NCI-H748 (cell line): Measurements from ENCODE around the gene CDK14.

Source experiments
- DNase-seq: peaks from one replicate; lab custom pipeline; 2025; ENCODE audit not compliant: unreplicated experiment; lab: John Stamatoyannopoulos, UW

The CDK14 gene

DNA sequence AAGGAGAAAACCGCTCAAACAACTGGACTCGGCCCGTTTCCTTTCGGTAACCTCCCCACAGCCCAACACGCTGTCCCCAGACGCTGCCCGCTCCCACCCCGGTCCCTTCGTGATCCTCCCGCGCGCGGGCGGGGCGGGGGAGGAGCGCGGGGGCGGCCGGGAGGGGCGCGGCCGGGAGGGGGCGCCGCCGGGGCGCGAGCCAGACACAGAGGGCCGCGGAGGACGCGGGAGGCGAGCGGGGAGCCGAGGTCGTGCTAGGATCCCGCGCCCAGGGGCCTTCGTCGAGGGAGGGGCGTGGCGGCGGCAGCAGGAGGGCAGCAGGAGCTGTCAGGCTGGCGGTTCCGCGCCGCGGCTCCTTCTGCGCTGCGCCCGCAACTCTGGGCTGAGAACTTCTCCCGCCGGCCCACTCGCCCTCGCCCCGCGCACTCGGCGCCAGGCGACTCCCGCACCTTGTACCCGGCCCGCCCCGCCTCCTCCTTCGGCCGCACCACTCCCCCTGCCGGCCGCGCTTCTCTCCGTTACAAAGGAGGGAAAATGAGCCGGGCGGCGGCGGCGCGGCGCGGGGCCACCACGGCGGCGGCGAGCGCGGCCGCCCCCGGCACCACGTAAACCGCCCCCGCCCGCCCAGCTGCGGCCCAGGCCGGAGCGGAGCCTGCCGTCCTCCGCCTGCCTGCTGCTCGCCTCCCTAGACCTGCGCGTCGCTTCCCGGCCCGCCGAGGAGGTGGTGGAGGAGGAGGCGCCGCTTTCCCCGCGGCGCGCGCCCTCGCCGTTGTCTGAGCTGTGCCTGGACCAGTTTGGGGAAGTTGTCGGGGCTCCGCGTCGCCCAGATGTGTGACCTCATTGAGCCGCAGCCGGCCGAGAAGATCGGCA, at the start of gene CDK14:
Gene CDK14, plus strand, starts transcription at position 521 of the 870 bp plus-strand sequence. Its CDS starts 307 bp downstream, at position 828.
- peak; percentile 82 for DNase-seq

DNA sequence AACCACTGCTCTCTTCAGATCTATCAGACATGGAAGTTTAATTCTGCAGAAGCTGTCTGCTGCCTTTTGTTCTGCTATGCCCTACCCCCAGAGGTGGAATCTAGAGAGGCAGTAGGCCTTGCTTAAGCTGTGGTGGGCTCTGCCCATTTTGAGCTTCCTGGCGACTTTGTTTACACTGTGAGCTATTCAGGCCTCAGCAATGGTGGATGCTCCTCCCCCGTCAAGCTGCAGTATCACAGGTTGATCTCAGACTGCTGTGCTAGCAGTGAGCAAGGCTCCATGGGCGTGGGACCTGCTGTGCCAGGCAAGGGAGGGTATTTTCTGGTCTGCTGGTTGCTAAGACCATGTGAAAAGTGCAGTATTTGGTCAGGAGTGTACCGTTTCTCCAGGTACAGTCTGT, 45.1 kb upstream of the CDK14 start:
- DNase-seq: peak; percentile 35

DNA sequence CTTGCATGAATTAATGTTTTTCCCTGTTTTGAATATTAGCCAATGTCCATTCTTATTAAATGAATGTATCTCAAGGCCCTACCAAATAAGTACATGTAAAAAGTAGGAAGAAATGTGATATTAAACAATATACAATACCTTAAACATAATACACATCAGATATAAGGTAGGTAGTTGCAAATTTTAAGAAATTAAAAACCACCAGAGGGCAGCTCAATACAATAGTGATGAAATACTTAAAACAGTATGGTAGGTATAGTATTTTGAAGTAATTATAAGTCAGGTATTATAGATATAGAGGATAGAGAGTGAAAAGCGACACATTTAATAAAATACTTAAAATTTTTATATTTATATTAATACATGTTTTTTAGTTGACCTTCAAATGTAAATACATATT, 43.6 kb upstream of the CDK14 start:
- no peak for DNase-seq

DNA sequence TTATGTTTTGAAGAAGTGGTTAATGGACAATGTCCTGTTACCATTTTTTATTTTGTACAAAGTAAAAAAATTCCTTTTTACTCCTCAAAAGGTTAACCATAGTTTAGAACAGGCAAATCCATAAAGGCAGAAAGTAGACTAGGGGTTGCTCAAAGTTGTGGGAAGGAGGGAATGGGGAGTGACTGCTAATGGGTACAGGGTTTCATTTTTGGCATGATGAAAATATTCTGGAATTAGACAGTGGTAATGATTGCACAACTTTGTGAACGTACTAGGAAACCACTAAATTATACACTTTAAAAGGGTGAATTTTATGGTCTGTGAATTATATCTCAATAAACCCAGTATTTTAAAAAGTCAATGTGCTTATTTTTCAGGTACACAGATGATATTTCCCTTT, 35.4 kb upstream of the CDK14 start:
- no peak for DNase-seq

DNA sequence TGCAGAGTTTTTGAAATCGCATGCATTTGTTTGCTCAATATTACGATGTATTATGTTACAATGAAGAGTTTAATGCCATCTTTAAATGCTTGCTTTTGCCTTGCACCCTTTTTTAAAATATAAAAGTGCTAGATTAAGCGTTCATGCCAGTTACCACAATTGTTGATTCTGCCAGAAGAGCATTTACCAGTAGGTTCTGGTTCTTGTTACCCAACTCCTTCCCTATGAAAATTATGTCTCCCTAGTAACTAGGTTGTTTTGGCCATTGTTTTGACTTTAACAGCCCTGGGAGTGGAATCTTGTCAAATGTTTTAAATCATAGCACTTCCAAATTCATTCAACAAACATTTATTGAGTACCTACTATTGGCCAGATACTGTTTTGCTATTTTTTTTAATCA, 32.8 kb upstream of the CDK14 start:
- DNase-seq: peak; percentile 50

DNA sequence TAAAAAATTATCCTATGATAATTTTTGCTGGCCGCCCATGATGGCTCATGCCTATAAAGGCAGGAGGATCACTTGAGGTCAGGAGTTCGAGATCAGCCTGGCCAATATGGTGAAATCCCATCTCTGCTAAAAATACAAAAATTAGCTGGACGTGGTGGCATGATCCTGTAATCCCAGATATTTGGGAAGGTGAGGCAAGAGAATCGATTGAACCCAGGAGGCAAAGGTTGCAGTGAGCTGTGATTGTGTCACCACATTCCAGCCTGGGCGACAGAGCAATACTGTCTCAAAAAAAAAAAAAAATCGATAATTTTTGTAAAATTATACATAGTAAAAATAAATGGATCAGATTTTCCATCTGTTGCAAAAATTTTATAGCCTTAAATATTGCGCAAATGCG, 31.7 kb upstream of the CDK14 start:
- no peak for DNase-seq

DNA sequence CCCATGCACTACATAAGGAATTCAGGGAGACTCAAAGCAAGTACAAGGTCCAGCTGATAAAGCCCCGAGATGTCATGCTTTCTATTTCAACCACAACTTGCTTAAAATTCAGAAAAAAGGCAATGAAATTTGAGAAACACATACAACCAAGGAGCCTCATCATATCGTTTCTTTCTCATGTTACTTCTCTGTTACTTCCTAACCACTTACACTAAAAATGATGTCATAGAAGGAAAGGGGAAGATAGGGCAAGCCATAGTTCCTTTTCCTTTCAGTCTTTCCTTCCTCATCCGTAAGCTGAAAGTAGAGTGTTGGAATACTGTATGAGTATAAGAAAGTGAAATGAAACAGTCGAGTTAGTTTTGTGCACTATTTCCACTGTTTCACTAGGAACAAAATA, 27.9 kb upstream of the CDK14 start:
- DNase-seq: no peak

DNA sequence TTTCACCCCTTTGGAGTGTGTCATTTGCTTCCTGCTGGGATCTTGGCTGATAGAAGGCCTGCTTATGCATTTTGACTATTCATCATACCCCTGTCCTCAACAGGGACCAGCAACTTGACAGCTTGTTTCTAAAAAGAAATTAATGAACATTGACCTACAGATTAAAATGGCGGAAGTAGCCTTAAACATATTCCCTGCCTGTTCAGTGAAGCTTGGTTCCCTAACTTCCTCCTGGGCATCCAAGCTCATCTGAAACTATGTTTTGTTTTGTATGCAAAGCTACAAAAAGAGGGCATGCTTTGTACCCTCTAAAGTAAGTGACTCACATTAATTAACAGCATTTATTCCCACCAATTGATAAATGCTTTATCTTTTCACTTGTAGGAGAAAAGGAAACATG, 26.8 kb upstream of the CDK14 start:
- DNase-seq: no peak

DNA sequence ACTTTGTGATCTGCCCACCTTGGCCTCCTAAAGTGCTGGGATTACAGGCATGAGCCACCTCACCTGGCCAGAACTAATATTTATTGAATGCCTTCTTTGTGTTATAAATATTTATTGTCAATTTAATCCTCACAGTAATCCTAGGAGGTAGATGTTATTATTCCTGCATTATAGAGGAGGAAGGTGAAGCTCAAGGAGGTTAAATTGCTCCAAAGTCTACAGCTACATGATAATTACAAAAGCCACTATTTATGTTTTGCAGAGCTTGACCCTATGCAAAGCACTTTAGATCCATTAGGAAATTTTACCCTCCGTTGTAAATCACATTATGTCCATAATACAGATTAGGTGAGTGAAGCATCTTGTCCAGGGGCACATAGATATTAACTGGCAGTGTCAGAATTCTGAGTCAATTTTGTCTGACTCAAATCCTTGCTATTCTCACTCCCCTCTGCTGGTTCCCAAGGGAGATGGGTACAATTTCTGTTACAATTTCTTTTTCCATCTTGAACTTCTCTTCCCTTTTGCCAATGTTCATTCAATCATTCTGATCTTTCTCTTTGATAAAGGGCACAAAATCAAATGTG, 25.7 kb upstream of the CDK14 start:
- DNase-seq: peak; percentile 20

DNA sequence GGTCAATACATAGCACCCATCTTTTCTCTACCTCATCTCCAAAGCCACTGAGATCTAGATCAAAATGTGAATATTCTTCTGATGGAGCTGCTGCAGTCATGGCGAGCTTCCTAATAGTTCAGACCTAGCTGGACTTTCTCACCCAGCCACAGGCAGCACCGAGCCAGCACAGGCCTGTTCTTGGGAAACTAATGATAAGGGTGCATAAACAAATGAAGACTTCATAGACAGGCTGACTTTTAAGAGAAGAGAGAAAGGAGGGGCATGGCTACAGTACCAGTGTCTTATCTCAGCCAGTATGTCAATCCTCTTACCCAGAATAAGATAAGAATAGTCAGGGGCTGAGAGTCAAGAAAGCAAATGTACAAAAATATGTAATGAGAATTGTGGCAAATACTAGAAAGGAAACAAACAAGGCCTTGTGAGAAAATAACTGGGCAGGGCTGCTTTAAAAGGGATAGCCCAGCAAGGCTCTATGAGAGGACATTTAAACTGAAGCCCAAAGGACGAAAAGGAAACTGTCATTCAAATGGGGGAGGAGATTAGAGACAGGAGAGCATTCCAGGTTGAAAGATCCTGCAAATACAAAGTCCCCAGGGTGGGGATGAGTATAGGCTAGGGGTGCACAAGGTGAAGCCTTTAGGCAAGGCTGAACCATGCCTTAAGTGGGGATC, 21.8 kb upstream of the CDK14 start:
- no peak for DNase-seq

DNA sequence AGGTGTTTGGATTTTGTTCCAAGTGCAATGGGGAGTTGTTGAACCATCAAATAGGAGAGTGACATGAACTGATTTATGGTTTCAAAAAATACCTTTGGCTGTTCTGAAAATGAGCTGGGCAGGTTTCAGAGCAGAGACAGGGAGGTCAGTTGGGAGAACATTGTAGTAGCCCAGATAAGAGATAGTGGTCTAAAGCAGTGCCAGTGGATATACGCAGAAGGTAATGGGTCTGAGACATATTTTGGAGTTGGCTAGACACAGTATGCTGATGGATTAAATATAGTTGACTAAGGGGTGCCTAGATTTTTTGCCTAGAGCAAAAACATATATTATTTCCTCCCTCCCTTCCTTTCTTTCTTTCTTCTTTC, 21.3 kb upstream of the CDK14 start:
- DNase-seq: no peak

DNA sequence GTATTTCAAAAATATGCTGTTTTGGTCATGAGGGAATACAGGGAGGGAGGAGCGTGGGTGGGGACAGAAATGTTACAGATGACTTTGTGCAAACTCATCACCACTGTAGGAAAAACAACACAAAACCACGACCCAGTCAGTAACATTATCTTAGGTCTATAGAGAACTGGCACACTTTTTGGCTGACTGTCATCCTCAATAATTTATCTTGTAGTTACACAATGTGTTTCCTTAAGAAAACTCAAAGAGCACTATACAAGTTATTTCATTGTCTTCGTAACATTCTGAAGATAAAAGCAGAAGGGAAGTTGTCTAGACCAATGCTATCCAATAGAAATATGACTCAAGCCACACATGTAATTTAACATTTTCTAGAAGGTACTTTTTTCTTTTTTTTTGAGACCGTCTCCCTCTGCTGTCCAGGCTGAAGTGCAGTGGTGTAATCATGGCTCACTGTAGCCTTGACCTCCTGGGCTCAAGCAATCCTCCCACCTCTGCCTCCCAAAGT, 16.9 kb upstream of the CDK14 start:
- DNase-seq: no peak

DNA sequence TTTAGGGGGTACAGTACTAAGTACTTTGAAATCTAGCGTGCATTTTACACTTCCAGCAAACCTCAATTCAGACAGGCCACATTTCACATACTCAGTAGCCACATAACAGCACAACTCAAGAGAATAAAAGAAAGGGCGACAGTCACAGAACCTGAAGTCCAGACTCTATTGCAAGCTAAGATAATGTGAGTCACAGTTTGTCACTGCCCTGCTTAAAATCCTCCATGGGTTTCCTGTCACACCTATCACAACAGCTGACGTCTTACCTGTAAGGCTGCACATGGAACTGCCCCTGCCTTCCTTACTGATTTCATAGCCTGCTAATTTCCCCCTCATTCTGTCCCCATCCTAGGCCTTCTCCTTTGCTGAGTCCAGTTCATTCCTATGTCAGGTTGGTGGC, 16.1 kb upstream of the CDK14 start:
- DNase-seq: no peak

DNA sequence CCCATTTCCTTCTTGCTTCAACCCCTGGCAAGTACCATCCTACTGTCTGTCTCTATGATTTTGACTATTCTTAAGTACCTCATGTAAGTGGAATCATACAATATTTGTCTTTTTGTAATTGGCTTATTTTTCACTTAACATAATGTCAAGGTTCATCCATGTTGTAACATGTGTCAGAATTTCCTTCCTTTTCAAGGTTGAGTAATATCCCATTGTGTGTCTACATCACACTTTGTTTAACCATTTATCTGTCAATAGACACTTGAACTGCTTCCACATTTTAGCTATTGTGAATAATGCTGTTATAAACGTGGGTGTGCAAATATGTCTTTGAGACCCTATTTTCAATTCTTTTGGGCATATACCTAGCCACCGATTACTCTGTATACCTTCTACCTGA, 14.0 kb upstream of the CDK14 start:
- peak; percentile 3 for DNase-seq

DNA sequence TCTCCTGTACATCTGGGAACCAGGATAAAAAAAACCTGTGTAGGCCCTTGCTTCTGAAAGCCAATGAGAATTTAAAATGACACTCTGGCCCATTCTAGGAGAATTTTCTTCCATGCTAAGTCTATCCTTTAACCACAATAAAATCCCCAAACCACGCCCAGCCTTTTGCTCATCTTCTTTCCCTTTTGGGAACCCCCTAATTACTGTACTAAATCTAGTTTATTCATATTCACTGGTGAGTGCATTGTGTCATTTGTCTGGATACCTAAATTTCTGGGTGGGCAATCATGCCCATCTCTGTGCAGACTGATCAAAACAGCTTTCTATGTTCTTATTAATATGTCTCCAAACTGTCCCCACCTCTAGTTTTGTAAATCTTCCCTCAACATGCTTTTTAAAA, 11.7 kb upstream of the CDK14 start:
- no peak for DNase-seq

DNA sequence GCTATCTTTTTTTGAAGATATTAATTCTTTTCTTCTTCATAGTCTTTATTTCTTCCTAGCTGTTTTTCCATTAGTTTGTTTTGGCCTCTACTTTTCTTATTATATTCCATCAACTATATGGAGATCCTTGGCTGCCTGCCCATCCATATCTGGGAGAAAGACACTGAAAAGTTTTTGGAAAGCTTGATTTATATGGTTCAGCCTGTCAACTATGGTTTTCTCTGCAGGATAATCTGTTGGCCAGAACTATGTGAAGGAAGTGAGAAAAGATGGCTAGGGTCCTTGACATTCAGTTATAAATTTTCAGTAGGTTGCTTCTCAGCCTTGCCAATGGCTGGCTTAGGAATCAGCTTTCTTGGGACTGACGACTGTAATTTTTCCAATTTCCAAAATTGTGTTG, 10.0 kb upstream of the CDK14 start:
- no peak for DNase-seq

DNA sequence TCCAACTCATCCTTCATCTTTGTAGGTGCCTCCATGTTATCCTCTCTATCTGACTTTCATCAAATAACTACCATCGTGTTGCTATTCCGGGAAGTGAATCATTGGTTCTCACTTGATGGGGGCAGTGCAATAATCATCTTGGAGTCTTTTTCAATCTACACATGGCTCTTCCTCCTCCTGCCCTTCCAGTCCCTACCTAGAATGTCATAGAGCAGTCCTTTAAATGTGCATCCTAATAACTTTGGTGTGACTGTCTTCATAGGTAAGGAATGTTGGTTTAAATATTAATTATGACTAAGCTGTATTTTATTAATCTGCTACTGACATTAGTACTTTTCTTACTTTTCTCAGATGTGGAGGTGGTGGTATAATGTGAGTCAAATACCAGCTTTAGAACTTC, 8.4 kb upstream of the CDK14 start:
- DNase-seq: no peak

DNA sequence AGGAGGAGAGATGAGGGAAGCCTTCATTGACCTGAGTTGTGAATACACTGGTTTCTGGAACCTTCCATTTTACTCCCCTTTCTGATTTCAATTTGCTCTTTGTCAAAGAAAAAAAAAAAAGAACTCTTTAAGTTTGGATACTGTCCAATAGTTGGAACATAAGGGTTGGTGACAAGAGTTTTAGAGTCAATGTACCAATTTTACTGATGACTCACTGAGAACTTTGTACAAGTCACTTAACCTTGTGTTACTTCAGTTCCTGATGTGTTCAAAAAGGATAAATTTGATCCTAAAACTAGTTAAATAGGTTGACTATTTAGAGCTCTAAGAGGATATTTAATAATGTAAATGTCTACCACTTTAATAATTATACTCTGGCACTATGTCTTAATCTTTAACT, 4.1 kb upstream of the CDK14 start:
- DNase-seq: no peak

DNA sequence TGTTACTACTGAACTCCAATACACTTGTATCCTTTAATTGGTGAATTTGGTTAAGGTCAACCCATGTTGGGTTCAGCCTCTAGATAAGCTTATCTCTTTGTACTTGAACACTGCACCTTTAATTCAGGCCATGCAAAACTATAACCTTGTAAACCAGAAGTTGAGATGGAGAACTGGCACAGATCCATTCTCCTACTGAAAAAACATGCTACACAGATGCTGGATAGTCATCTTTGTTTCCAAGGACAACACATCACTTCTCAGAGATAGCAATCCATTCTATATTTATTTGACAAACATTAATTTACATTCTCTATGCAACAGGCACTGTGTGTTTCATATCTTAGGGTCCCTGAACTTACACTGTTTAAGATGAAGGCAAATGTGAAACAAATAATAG, 2.9 kb upstream of the CDK14 start:
- DNase-seq: no peak

DNA sequence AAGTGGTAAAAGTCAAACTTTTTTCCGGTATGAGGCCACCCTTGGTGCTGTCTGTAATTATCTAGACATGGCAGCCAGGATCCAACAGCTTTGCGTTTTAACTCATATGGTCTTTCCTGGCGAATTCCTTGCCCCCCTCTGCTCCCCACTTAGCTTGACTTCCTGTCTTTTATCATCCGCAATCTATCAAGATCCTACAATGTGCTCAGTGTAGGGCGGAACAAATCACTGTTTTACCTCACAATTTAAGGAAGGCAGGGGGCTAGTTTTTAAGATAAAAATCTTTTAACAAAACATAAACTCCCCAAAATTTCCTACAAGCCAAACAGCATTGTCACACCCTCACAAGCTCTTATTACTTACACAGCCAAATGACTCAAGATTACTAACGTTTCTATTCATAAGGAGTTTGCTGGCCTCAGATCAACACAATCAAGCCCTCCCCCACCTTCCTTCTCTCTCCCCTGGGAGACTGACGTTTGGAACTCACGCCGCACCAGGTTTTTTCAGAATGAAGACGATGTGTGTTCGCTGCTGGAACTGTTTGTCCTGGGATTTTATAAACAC, 1.3 kb upstream of the CDK14 start:
- peak; percentile 13 for DNase-seq

DNA sequence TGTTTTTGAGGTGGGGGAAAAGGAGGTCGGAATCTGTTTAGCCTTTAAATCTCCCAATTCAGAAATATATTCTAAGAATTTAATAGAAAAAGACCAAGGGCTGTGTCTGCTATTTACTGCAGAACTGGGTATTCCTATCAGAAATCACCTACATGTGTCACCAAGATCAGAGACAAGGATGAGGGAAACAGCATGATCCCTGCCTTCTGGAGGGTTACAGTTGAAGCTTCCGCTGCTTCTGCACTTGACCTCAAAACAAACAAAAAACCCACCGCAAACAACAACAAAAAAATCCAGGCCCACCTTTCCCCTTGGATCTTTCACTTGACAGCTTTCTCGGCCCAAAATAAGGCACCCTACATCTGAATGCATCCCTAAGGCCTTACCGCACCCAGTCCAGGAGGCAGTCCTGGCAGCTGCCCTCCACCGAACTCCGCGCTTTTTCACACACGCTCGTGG, 750 bp upstream of the CDK14 start:
- DNase-seq: peak; percentile 45
